ENCODE measurements around the gene KIF19.
"Not testable (repeated sequence)": the region's sequence is repeated elsewhere in the genome, so short reads cannot be mapped to it uniquely, and the experiment has no call there.

The KIF19 gene

DNA sequence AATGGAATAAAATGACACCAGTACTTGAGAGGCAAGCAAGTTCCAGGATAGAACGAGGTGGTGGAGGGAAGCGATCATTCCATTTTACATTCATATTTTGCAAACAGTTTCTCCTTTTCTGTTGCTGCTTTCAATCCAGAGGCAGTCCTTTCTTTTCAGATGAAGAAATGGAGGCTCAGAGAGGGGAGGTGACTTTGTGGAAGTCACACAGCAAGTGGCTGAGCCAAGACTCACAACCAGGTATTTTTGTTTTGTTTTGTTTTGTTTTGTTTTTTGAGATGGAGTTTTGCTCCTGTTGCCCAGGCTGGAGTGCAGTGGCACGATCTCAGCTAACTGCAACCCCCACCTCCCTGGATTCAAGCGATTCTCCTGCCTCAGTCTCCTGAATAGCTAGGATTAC is 70.5 kb downstream of the KIF19 start:
- TF ChIP-seq, protein P1, sequence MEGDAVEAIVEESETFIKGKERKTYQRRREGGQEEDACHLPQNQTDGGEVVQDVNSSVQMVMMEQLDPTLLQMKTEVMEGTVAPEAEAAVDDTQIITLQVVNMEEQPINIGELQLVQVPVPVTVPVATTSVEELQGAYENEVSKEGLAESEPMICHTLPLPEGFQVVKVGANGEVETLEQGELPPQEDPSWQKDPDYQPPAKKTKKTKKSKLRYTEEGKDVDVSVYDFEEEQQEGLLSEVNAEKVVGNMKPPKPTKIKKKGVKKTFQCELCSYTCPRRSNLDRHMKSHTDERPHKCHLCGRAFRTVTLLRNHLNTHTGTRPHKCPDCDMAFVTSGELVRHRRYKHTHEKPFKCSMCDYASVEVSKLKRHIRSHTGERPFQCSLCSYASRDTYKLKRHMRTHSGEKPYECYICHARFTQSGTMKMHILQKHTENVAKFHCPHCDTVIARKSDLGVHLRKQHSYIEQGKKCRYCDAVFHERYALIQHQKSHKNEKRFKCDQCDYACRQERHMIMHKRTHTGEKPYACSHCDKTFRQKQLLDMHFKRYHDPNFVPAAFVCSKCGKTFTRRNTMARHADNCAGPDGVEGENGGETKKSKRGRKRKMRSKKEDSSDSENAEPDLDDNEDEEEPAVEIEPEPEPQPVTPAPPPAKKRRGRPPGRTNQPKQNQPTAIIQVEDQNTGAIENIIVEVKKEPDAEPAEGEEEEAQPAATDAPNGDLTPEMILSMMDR (IDR thresholded peaks at IDR 0.05): no peak
- no peak overlapping the region for H3K27ac ChIP-seq

DNA sequence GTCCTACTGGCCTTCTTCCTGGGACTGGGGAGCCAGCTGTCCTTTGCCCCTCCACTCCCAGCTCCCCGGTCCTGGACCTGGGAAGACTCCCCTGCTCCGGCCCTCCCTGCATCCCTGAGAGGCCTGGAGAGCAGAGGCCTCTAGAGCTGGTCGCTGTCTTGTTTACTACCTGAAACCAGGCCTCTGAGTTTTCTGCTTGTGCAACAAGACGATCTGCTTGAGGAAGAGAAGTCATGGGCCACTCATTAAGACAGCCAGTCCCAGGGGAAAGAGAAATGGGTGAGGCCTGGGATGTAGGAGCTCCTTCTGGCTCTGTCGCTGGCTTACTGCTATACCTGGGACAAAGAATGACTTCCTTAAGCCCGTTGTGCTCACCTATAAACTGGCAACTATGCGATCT is 76.0 kb downstream of the KIF19 start:
- TF ChIP-seq, protein P1 (IDR thresholded peaks at IDR 0.05): no peak
- TF ChIP-seq ZFX (IDR thresholded peaks at IDR 0.05; ENCODE audit: borderline replicate concordance): no peak
- H3K27ac ChIP-seq: no peak overlapping the region

DNA sequence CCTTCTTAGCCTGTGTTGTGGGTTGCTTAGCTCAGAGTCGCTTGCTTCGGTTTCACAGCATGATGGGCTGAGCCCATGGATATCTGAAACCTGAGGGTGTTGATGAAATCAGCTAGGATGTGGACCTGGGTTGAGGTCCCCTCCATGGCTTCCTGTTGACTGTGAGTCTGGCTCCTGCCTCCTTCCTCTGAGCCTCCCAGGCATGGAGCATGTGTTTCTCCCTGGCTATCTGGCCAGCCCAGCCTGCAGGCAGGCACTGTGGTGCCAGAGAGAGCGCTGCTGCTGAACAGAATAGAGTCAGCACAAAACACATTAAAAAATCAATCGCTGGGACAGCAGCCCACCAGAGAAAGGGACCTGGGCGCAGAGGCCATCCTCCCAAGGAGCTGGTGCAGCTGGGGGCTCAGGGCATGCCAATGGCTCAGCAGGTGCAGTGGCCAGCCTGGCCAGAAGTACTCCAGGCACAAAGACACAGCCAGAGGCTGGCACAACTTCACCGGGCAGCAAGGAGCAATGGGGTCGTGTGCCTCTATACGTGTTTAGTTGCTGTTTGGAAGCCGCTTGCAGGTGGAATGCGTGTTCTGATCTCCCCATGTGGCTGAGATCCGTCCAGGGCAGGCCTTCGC is 77.6 kb downstream of the KIF19 start:
- no peak overlapping the region for H3K27ac ChIP-seq
- no peak for TF ChIP-seq ZFX (IDR thresholded peaks at IDR 0.05; ENCODE audit: borderline replicate concordance)
- TF ChIP-seq, protein P1 (IDR thresholded peaks at IDR 0.05): no peak

DNA sequence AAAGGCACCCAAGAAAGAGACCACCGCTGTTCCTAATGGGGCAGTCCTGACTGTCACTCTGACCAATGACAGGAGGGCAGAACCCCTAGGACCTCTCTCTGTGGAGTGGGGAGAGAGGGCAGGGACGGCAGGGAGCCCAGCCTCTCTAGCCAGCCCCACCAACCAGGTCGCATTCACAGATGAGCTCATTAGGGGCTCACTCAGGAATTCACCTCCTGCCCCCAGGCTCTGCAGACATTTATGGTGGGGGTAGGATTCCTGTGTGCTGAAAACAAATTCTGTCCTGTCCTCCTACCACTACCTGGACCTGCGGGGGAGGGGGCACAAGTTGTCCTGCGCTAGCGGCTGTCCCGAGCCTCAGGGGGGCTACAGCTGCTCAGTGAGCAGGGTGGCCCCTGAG is 78.2 kb downstream of the KIF19 start:
- TF ChIP-seq, protein P1 (IDR thresholded peaks at IDR 0.05): no peak
- no peak for TF ChIP-seq ZFX (IDR thresholded peaks at IDR 0.05; ENCODE audit: borderline replicate concordance)
- H3K27ac ChIP-seq: no peak overlapping the region

DNA sequence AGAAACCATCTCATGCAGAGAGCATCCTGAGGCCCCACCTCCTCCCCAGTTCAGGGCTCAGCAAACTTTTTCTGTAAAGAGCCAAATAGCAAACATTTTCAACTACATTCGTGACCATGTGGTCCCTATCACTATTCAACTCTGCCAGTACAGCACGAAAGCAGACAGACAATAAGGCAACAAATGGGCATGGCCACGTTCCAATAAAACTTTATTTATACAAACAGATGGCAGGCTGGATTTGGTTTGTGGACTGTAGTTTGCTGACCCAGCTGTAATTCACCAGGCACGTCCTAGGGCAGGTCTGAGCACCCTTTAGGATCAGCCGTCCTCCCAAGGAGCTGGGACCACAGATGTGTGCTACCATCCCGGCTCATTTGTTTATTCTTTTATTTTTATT is 78.8 kb downstream of the KIF19 start:
- H3K27ac ChIP-seq: no peak overlapping the region
- TF ChIP-seq, protein P1 (IDR thresholded peaks at IDR 0.05): no peak
- TF ChIP-seq ZFX (IDR thresholded peaks at IDR 0.05; ENCODE audit: borderline replicate concordance): no peak

DNA sequence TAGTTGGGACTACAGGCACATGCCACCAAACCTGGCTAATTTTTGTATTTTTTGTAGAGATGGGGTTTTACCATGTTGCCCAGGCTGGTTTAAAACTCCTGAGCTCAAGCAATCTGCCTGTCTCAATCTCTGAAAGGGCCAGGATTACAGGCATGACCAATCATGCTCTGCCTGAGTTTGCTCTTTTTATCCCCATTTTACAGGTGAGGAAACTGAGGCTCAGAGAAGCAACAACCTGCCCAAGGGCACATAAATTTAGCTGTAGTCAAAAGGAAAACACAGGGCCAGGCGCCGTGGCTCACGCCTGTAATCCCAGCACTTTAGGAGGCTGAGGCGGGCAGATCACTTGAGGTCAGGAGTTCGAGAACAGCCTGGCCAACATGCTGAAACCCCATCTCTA is 79.3 kb downstream of the KIF19 start:
- not testable (repeated sequence) for H3K27ac ChIP-seq
